ENCODE measurements around the gene IGHMBP2. TPM values are rescaled to one million over a fixed set of nuclear protein-coding genes. Genes with fewer than 3 reads are reported as not detected.
"Not testable (repeated sequence)": the region's sequence is repeated elsewhere in the genome, so short reads cannot be mapped to it uniquely, and the experiment has no call there.

IGHMBP2 gene
- total RNA-seq (2014; rRNA removed; shearing (Covaris generic)): 7.6 and 10.3 TPM in 2 replicates

- peak; percentile 90 for DNase-seq (ENCODE audit: low read depth)
These were observed at the start of gene IGHMBP2, which contains the start of gene MRPL21 for GRCh38 chr11:68903288-68904247. Gene IGHMBP2 (plus strand): TSS chr11:68903891. CDS start chr11:68903953, 62 bp downstream. Gene MRPL21 (minus strand): TSS chr11:68903832. CDS start chr11:68903810, 22 bp downstream.

GRCh38 chr11:68854273-68854958 is 49.3 kb upstream of the IGHMBP2 start:
- DNase-seq (ENCODE audit: low read depth): no peak

GRCh38 chr11:68855205-68855981 is 48.3 kb upstream of the IGHMBP2 start:
- DNase-seq (ENCODE audit: low read depth): peak; percentile 37

GRCh38 chr11:68856425-68857030 is 47.2 kb upstream of the IGHMBP2 start:
- DNase-seq (ENCODE audit: low read depth): not testable (repeated sequence)

- DNase-seq (ENCODE audit: low read depth): no peak
These were observed 46.6 kb upstream of the IGHMBP2 start for GRCh38 chr11:68857037-68857586.

GRCh38 chr11:68859123-68859522 is 44.6 kb upstream of the IGHMBP2 start:
- DNase-seq (ENCODE audit: low read depth): no peak

DNA sequence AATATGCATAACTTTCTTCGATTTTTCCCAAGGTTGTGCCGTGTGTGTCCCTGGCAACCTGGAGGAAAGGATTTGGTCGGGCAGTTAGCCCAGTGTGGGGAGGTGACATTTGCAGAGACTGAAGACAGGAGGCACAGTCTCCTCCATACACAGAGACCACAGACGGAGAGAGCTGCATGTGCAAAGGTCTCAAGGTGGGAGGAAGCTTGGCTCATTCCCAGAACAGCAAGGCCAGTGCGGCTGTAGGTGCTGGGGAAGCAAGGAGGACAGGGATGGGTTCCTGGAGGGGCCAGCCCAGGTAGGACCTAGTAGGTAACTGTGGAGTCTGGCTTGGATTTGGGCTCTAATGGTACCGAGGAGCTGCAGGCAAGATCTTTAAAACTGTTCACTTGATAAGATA is 41.3 kb upstream of the IGHMBP2 start:
- DNase-seq (ENCODE audit: low read depth): no peak

GRCh38 chr11:68863553-68864265 is 40.0 kb upstream of the IGHMBP2 start:
- DNase-seq (ENCODE audit: low read depth): no peak

DNA sequence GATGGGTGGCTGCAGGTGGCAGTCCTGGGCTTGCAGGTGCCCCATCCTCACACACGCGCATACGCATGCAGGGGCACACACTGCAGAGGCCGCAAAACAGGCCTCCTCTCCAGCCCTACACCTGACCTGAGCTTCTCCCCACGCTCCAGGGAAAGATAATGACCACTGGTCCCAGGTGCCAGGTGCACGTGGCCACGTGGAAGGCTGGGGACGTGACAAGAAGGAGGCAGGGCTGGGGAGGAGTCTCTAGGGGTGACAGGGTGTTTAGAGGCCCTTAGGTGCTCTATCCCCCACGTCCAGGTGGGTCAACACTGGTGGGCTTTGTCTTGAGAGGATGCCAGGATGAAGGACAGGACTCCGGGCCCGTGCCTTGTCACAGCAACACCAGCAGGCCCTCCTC is 38.5 kb upstream of the IGHMBP2 start:
- DNase-seq (ENCODE audit: low read depth): no peak

- DNase-seq (ENCODE audit: low read depth): no peak
These were observed 36.6 kb upstream of the IGHMBP2 start for GRCh38 chr11:68867066-68867465.

- no peak for DNase-seq (ENCODE audit: low read depth)
These were observed 35.4 kb upstream of the IGHMBP2 start for GRCh38 chr11:68868221-68868835.

GRCh38 chr11:68870470-68870869 is 33.2 kb upstream of the IGHMBP2 start:
- peak; percentile 11 for DNase-seq (ENCODE audit: low read depth)

DNA sequence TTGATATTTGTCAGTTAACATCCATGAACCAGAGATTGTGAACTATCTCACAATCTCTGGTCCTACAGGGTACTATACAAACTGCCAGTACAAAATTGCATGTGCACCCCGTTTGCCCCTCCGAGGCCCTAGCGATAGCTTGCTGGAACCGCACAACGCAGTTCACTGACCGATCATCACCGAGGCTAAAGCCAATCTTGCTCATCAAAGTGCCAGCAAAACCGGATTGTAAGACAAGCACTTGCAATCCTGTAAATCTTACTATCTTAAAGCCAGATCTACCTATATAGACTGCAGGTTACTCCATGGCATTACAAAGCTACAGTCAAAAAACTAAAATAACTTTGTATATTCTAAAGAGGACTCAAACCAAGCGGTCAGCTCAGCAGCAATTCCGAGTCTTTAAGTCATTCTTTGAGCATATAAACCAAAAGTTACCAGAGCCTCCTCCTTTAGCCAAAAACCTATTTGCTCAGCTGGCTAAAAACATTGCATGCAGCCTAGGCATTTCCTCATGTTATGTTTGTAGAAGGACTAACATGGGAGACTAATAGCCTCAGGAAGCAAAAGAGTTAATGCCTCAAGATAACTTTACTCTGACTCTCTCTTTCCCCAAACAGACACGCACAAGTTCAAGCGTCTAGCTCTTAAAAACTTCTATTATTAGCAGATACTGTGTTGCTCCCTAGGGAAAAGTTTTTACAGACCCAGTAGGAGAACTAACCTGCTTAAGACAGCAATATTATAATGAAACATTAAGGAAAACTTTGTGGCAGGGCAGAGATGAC is 31.3 kb upstream of the IGHMBP2 start:
- peak; percentile 28 for DNase-seq (ENCODE audit: low read depth)

DNA sequence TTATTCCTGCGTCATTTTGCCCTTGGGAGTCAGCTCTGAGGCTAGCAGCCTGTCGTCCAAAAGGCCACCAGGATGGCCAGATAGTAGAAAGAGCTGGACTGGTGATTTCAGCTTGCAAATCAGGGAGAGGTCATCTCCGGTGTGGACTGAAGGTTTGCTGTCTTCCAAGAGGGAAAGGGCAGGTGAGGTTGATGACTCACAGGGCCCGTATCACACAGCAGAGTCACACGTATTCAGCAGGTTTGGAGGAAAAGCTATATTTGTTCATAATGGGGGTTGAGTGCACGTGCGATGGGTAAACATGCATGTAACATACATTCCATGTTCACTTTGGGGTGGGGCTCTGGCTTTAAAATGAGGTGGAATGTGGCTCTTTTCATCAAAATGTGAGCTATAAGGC is 25.7 kb upstream of the IGHMBP2 start:
- DNase-seq (ENCODE audit: low read depth): no peak

DNA sequence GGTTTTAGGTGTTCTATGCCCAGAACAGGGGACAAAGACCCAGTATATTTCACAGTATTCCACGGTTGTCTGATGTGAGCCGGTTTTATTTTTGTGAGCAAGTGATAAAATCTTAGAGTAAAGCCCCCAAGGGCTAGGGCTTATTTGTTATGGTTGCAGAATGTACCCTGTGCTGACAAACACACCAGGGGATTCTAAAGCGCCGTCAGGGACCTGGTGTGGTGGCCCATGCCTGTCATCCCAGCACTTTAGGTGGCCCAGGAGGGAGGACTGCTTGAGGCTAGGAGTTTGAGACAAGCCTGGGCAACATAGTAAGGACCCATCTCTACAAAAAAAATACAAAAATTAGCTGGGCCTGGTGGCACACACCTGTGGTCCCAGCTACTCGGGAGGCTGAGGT is 22.8 kb upstream of the IGHMBP2 start:
- no peak for DNase-seq (ENCODE audit: low read depth)

DNA sequence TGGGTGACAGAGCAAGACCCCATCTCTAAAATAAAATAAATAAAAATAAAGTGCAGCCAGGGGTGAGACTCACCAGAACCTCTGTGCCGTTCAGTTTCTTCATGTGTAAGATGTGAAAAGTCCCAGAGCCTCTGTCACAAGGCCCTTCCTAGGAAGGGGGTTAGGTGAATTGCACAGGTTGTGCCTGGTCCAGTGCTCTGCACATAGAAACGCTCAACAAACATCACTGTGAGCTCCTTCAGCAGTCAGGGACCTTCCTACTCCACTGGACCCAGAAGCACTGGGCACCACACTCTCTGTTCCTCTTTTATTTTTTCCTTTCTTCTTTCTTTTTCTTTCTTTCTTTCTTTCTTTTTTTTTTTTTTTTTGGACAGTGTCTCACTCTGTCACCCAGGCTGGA is 22.4 kb upstream of the IGHMBP2 start:
- no peak for DNase-seq (ENCODE audit: low read depth)

GRCh38 chr11:68882391-68882790 is 21.3 kb upstream of the IGHMBP2 start:
- no peak for DNase-seq (ENCODE audit: low read depth)

- not testable (repeated sequence) for DNase-seq (ENCODE audit: low read depth)
These were observed 18.9 kb upstream of the IGHMBP2 start for GRCh38 chr11:68884827-68885226.

GRCh38 chr11:68889948-68890446 is 13.7 kb upstream of the IGHMBP2 start:
- DNase-seq (ENCODE audit: low read depth): peak; percentile 23
